GM12878 (cell line): ENCODE measurements around the gene NMNAT1. TPM values are rescaled to one million over a fixed set of nuclear protein-coding genes. Genes with fewer than 3 reads are reported as not detected.

Source experiments
- EP300 ChIP-seq, 2 experiments: fragments of 150-350 bp in 1 of 2; IDR thresholded peaks; 2 replicates each; pipeline ENCODE4 v1.6.1; 2011 to 2012; ENCODE audit warnings: low read depth in 2 of 2, low read length in 2 of 2, borderline replicate concordance in 1 of 2, improper control_type of control experiment in 1 of 2, inconsistent platforms in 1 of 2; ENCODE audit not compliant: control insufficient read depth in 1 of 2
- HDAC2 ChIP-seq: fragments of 200-600 bp; sonication (generic); IDR thresholded peaks from 2 replicates; pipeline ENCODE4 v1.6.1; 2017
- MTA2 ChIP-seq: fragments of 450-650 bp; IDR thresholded peaks from 2 replicates; pipeline ENCODE4 v1.6.1; 2016; ENCODE audit warnings: low read depth, mild to moderate bottlenecking, moderate library complexity
- PAX8 ChIP-seq: fragments of 450-650 bp; IDR thresholded peaks from 2 replicates; pipeline ENCODE4 v1.6.1; 2017; ENCODE audit warnings: mild to moderate bottlenecking, moderate library complexity
- PML ChIP-seq: IDR thresholded peaks from 2 replicates; pipeline ENCODE4 v1.6.1; 2012; ENCODE audit warnings: low read length, inconsistent platforms
- POLR2A ChIP-seq: IDR thresholded peaks from 2 replicates; pipeline ENCODE4 v1.6.1; 2011; ENCODE audit warnings: low read depth, mild to moderate bottlenecking, low read length
- RELA ChIP-seq: fragments of 450-650 bp; IDR thresholded peaks from 2 replicates; pipeline ENCODE4 v1.8.0; 2014; ENCODE audit warnings: borderline replicate concordance; ENCODE audit not compliant: partially characterized antibody
- SIX5 ChIP-seq: IDR thresholded peaks from 2 replicates; pipeline ENCODE4 v1.6.1; 2011; ENCODE audit warnings: mild to moderate bottlenecking, low read depth, low read length, moderate library complexity; ENCODE audit not compliant: severe bottlenecking
- SMC3 ChIP-seq: IDR thresholded peaks from 2 replicates; pipeline ENCODE4 v1.6.1; 2011; ENCODE audit warnings: low read length, improper control_type of control experiment, borderline replicate concordance
- STAT1 ChIP-seq: fragments of 450-650 bp; conservative IDR thresholded peaks from 2 replicates; pipeline ENCODE4 v1.6.1; 2014; ENCODE audit warnings: antibody characterized with exemption, mild to moderate bottlenecking
- SUPT20H ChIP-seq: IDR thresholded peaks from 2 replicates; pipeline ENCODE4 v1.6.1; 2011; ENCODE audit warnings: low read depth, mild to moderate bottlenecking, low read length, moderate library complexity, borderline replicate concordance; ENCODE audit not compliant: control insufficient read depth
- TCF12 ChIP-seq: IDR thresholded peaks from 2 replicates; pipeline ENCODE4 v1.6.1; 2011; ENCODE audit warnings: low read depth, mild to moderate bottlenecking, low read length
- ZNF384 ChIP-seq: IDR thresholded peaks from 2 replicates; pipeline ENCODE4 v1.6.1; 2012; ENCODE audit warnings: low read depth, mild to moderate bottlenecking, low read length, improper control_type of control experiment, borderline replicate concordance
- polyA plus RNA-seq, 11 experiments: library from polyadenylated mRNA; depleted of rRNA in 4 of 11; unstranded in 6 of 11; stranded (reverse) in 5 of 11; fragments of >200 nt; fragmentation: Nextera tagmentation in 4 of 11; fragmentation: Illumina TruSeq in 1 of 11; extraction: Ambion mirVana in 4 of 11; extraction: Trizol in 1 of 11; gene quantifications; 1 replicate in 1 of 11; 2 replicates in 10 of 11; pipeline versions ENCODE4 v1.2.1 to v1.2.3, GENCODE V29; 2011 to 2016; ENCODE audit warnings: inconsistent platforms in 2 of 11, missing spikeins in 2 of 11, low read depth in 1 of 11
- total RNA-seq, 4 experiments: library from RNA; depleted of rRNA in 3 of 4; stranded (reverse); fragments of >200 nt in 3 of 4; fragmentation: Illumina TruSeq in 1 of 4; extraction: Trizol in 1 of 4; gene quantifications; 2 replicates each; pipeline versions ENCODE4 v1.2.1 to v1.2.3, GENCODE V29; 2013 to 2021
- TF ChIP-seq, protein P1 (sequence below): IDR thresholded peaks from 2 replicates; pipeline ENCODE4 v1.6.1; 2012; ENCODE audit warnings: mild to moderate bottlenecking, low read depth, low read length
- TF ChIP-seq, protein P2 (sequence below): fragments of 450-650 bp; IDR thresholded peaks from 2 replicates; pipeline ENCODE4 v1.6.1; 2017; ENCODE audit warnings: mild to moderate bottlenecking, moderate library complexity
- TF ChIP-seq, protein P3 (sequence below): fragments of 450-650 bp; IDR thresholded peaks from 2 replicates; pipeline ENCODE4 v1.6.1; 2018; ENCODE audit warnings: mild to moderate bottlenecking, low read depth, moderate library complexity; ENCODE audit not compliant: partially characterized antibody
- TF ChIP-seq, protein P4 (sequence below): fragments of 450-650 bp; IDR thresholded peaks from 2 replicates; pipeline ENCODE4 v1.6.1; 2017; ENCODE audit warnings: mild to moderate bottlenecking, low read depth, inconsistent platforms; ENCODE audit not compliant: poor library complexity, severe bottlenecking

NMNAT1 gene
- total and polyA plus RNA-seq, 10 of the 15 experiments (the other 5 are each of a cell fraction or from before 2014, with no cell fraction given), result 7.2 to 16.7 (median 11.7) TPM

DNA sequence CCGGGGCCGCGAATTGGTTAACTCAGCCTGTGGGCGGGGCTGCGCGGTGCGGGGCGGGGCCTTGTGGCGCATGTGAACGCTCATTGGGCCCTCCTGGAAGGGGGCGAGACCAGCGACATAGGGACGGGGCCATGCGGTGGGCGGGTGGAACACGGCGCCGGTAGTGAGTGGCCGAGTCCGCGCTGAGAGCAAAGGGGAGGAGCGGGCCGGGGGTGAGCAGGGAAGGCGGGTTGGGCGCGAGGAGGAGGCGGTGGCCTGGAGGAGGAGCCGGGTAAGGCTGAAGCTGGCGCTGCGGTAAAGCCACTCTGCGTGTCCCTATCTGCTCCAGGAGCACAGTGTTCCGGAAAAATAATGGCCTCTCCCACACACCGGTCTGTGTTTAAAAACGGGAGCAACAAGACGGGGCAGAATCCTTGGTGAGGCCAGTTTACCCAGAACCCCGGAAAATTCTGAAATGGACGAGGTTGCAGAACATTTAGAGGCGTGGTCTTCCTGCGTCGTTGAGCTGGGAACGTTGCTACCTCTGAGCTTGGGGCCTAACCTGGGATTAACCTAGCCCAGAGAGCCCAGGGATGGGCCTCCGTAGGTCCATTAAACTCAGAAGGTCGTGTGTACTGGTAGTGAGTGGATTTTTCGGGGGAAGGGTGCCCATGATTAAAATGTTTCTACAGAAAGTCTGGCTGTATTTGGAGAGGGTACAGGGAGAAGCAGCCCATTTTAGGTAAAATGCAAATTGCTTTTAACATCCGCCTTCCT lies 32.7 kb upstream of the NMNAT1 start (continued):
- no peak for TF ChIP-seq TCF12
- TF ChIP-seq RELA, result peak; percentile 51
- TF ChIP-seq ZNF384, result no peak
- TF ChIP-seq, protein P1, sequence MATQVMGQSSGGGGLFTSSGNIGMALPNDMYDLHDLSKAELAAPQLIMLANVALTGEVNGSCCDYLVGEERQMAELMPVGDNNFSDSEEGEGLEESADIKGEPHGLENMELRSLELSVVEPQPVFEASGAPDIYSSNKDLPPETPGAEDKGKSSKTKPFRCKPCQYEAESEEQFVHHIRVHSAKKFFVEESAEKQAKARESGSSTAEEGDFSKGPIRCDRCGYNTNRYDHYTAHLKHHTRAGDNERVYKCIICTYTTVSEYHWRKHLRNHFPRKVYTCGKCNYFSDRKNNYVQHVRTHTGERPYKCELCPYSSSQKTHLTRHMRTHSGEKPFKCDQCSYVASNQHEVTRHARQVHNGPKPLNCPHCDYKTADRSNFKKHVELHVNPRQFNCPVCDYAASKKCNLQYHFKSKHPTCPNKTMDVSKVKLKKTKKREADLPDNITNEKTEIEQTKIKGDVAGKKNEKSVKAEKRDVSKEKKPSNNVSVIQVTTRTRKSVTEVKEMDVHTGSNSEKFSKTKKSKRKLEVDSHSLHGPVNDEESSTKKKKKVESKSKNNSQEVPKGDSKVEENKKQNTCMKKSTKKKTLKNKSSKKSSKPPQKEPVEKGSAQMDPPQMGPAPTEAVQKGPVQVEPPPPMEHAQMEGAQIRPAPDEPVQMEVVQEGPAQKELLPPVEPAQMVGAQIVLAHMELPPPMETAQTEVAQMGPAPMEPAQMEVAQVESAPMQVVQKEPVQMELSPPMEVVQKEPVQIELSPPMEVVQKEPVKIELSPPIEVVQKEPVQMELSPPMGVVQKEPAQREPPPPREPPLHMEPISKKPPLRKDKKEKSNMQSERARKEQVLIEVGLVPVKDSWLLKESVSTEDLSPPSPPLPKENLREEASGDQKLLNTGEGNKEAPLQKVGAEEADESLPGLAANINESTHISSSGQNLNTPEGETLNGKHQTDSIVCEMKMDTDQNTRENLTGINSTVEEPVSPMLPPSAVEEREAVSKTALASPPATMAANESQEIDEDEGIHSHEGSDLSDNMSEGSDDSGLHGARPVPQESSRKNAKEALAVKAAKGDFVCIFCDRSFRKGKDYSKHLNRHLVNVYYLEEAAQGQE, result no peak
- TF ChIP-seq SUPT20H, result no peak
- no peak for TF ChIP-seq SIX5
- TF ChIP-seq MTA2, result no peak
- TF ChIP-seq SMC3, result no peak
- peak; percentile 52; the same call in 1 of the 2 replicates for TF ChIP-seq PML
- TF ChIP-seq, protein P2, sequence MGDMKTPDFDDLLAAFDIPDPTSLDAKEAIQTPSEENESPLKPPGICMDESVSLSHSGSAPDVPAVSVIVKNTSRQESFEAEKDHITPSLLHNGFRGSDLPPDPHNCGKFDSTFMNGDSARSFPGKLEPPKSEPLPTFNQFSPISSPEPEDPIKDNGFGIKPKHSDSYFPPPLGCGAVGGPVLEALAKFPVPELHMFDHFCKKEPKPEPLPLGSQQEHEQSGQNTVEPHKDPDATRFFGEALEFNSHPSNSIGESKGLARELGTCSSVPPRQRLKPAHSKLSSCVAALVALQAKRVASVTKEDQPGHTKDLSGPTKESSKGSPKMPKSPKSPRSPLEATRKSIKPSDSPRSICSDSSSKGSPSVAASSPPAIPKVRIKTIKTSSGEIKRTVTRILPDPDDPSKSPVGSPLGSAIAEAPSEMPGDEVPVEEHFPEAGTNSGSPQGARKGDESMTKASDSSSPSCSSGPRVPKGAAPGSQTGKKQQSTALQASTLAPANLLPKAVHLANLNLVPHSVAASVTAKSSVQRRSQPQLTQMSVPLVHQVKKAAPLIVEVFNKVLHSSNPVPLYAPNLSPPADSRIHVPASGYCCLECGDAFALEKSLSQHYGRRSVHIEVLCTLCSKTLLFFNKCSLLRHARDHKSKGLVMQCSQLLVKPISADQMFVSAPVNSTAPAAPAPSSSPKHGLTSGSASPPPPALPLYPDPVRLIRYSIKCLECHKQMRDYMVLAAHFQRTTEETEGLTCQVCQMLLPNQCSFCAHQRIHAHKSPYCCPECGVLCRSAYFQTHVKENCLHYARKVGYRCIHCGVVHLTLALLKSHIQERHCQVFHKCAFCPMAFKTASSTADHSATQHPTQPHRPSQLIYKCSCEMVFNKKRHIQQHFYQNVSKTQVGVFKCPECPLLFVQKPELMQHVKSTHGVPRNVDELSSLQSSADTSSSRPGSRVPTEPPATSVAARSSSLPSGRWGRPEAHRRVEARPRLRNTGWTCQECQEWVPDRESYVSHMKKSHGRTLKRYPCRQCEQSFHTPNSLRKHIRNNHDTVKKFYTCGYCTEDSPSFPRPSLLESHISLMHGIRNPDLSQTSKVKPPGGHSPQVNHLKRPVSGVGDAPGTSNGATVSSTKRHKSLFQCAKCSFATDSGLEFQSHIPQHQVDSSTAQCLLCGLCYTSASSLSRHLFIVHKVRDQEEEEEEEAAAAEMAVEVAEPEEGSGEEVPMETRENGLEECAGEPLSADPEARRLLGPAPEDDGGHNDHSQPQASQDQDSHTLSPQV, result no peak
- no peak for TF ChIP-seq PAX8
- no peak for TF ChIP-seq HDAC2
- TF ChIP-seq, protein P3, sequence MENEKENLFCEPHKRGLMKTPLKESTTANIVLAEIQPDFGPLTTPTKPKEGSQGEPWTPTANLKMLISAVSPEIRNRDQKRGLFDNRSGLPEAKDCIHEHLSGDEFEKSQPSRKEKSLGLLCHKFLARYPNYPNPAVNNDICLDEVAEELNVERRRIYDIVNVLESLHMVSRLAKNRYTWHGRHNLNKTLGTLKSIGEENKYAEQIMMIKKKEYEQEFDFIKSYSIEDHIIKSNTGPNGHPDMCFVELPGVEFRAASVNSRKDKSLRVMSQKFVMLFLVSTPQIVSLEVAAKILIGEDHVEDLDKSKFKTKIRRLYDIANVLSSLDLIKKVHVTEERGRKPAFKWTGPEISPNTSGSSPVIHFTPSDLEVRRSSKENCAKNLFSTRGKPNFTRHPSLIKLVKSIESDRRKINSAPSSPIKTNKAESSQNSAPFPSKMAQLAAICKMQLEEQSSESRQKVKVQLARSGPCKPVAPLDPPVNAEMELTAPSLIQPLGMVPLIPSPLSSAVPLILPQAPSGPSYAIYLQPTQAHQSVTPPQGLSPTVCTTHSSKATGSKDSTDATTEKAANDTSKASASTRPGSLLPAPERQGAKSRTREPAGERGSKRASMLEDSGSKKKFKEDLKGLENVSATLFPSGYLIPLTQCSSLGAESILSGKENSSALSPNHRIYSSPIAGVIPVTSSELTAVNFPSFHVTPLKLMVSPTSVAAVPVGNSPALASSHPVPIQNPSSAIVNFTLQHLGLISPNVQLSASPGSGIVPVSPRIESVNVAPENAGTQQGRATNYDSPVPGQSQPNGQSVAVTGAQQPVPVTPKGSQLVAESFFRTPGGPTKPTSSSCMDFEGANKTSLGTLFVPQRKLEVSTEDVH, result no peak
- no peak for TF ChIP-seq EP300 (IDR thresholded peaks at IDR 0.05; ENCODE audit: borderline replicate concordance in 1 of 2, control insufficient read depth in 1 of 2, low read depth in 2 of 2, low read length in 2 of 2)
- TF ChIP-seq POLR2A, result peak; percentile 76
- TF ChIP-seq STAT1, result no peak
- TF ChIP-seq, protein P4, sequence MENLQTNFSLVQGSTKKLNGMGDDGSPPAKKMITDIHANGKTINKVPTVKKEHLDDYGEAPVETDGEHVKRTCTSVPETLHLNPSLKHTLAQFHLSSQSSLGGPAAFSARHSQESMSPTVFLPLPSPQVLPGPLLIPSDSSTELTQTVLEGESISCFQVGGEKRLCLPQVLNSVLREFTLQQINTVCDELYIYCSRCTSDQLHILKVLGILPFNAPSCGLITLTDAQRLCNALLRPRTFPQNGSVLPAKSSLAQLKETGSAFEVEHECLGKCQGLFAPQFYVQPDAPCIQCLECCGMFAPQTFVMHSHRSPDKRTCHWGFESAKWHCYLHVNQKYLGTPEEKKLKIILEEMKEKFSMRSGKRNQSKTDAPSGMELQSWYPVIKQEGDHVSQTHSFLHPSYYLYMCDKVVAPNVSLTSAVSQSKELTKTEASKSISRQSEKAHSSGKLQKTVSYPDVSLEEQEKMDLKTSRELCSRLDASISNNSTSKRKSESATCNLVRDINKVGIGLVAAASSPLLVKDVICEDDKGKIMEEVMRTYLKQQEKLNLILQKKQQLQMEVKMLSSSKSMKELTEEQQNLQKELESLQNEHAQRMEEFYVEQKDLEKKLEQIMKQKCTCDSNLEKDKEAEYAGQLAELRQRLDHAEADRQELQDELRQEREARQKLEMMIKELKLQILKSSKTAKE, result peak; percentile 25
